ENCODE data around the gene GPR61.

Gene GPR61

GRCh38 chr1:109535971-109536491, 3.6 kb upstream of the GPR61 start:
- DNase-seq (ENCODE audit: low spot score), result no peak

- no peak for DNase-seq (ENCODE audit: low spot score)
Observed at GRCh38 chr1:109537450-109538178, 2.1 kb upstream of the GPR61 start.

GRCh38 chr1:109538827-109539555, 681 bp upstream of the GPR61 start:
- no peak for DNase-seq (ENCODE audit: low spot score)

- DNase-seq (ENCODE audit: low spot score), result no peak
Observed at GRCh38 chr1:109541102-109541501, 1.4 kb downstream of the GPR61 start.

- DNase-seq (ENCODE audit: low spot score), result no peak
Observed at GRCh38 chr1:109542657-109543056, 3.0 kb downstream of the GPR61 start.

- DNase-seq (ENCODE audit: low spot score), result no peak
Observed at GRCh38 chr1:109543283-109543987, 3.8 kb downstream of the GPR61 start.

- no peak for DNase-seq (ENCODE audit: low spot score)
Observed at GRCh38 chr1:109543988-109544735, 4.5 kb downstream of the GPR61 start.

- DNase-seq (ENCODE audit: low spot score), result peak; percentile 91
Observed at GRCh38 chr1:109546311-109547109, 6.8 kb downstream of the GPR61 start.

GRCh38 chr1:109547463-109548320, 8.0 kb downstream of the GPR61 start:
- DNase-seq (ENCODE audit: low spot score), result no peak

- DNase-seq (ENCODE audit: low spot score), result peak; percentile 92
Observed at GRCh38 chr1:109548321-109549267, 8.9 kb downstream of the GPR61 start, which contains the start of gene GNAI3. Gene GNAI3 (plus strand): TSS chr1:109548615. CDS start chr1:109548721, 106 bp downstream.

- DNase-seq (ENCODE audit: low spot score), result no peak
Observed at GRCh38 chr1:109556563-109556962, 16.9 kb downstream of the GPR61 start.

- no peak for DNase-seq (ENCODE audit: low spot score)
Observed at GRCh38 chr1:109557520-109557919, 17.8 kb downstream of the GPR61 start.

- no peak for DNase-seq (ENCODE audit: low spot score)
Observed at GRCh38 chr1:109559995-109560394, 20.3 kb downstream of the GPR61 start.

GRCh38 chr1:109564194-109564878, 24.7 kb downstream of the GPR61 start:
- no peak for DNase-seq (ENCODE audit: low spot score)

- no peak for DNase-seq (ENCODE audit: low spot score)
Observed at GRCh38 chr1:109565241-109565640, 25.6 kb downstream of the GPR61 start.

GRCh38 chr1:109566982-109567381, 27.3 kb downstream of the GPR61 start:
- no peak for DNase-seq (ENCODE audit: low spot score)

- DNase-seq (ENCODE audit: low spot score), result no peak
Observed at GRCh38 chr1:109567877-109568672, 28.4 kb downstream of the GPR61 start.
